NK-92 (cell line): ENCODE data around the gene ZNF234.
"Not testable (repeated sequence)": the region's sequence is repeated elsewhere in the genome, so short reads cannot be mapped to it uniquely, and the experiment has no call there.

Source experiments
- DNase-seq: peaks from one replicate; lab custom pipeline; 2025; ENCODE audit not compliant: unreplicated experiment; lab: John Stamatoyannopoulos, UW

ZNF234 gene

GRCh38 chr19:44180968-44181367 is 39.6 kb downstream of the ZNF234 start:
- DNase-seq: no peak

- no peak for DNase-seq
These were observed 40.8 kb downstream of the ZNF234 start for GRCh38 chr19:44182145-44182544.

- DNase-seq: no peak
These were observed 48.7 kb downstream of the ZNF234 start for GRCh38 chr19:44190020-44190419.

- DNase-seq: no peak
These were observed 50.8 kb downstream of the ZNF234 start for GRCh38 chr19:44192127-44192526.

- DNase-seq: no peak
These were observed 55.4 kb downstream of the ZNF234 start for GRCh38 chr19:44196772-44197171.

GRCh38 chr19:44202470-44202869 is 61.1 kb downstream of the ZNF234 start:
- no peak for DNase-seq

- no peak for DNase-seq
These were observed 61.6 kb downstream of the ZNF234 start for GRCh38 chr19:44202974-44203373.

GRCh38 chr19:44203877-44204276 is 62.5 kb downstream of the ZNF234 start:
- not testable (repeated sequence) for DNase-seq

GRCh38 chr19:44204772-44205171 is 63.4 kb downstream of the ZNF234 start:
- DNase-seq: no peak

GRCh38 chr19:44207126-44207803 is 65.9 kb downstream of the ZNF234 start:
- DNase-seq: no peak
